Hematopoietic multipotent progenitor cell treated with erythropoietin and hydrocortisone succinate and interleukin-3 and kit ligand, for 17 days (in vitro differentiated cells): ENCODE results near the gene CBX1.
"Not testable (repeated sequence)": the region's sequence is repeated elsewhere in the genome, so short reads cannot be mapped to it uniquely, and the experiment has no call there.

Experiments
- DNase-seq: peaks from one replicate; pipeline ENCODE4 v3.0.0-alpha.2; 2015; ENCODE audit warnings: low spot score

CBX1 gene

GRCh38 chr17:48051706-48052486 lies 49.4 kb downstream of the CBX1 start:
- peak; percentile 46 for DNase-seq

GRCh38 chr17:48051283-48051682 lies 50.0 kb downstream of the CBX1 start:
- no peak for DNase-seq

GRCh38 chr17:48048384-48049126 lies 52.7 kb downstream of the CBX1 start:
- DNase-seq: peak; percentile 74

- peak; percentile 97 for DNase-seq
Observed at GRCh38 chr17:48047741-48048383, 53.4 kb downstream of the CBX1 start, which contains the start of gene NFE2L1. Gene NFE2L1, plus strand, starts transcription at chr17:48048359. Its CDS starts 2,760 bp downstream, at chr17:48051119.

- peak; percentile 38 for DNase-seq
Observed at GRCh38 chr17:48047113-48047740, 54.1 kb downstream of the CBX1 start.

GRCh38 chr17:48046296-48046695 lies 55.0 kb downstream of the CBX1 start:
- DNase-seq: no peak

- DNase-seq: no peak
Observed at GRCh38 chr17:48045316-48046001, 55.8 kb downstream of the CBX1 start.

- no peak for DNase-seq
Observed at GRCh38 chr17:48044851-48045250, 56.4 kb downstream of the CBX1 start.

- no peak for DNase-seq
Observed at GRCh38 chr17:48043176-48043575, 58.1 kb downstream of the CBX1 start.

- no peak for DNase-seq
Observed at GRCh38 chr17:48038687-48039086, 62.6 kb downstream of the CBX1 start.

- DNase-seq: no peak
Observed at GRCh38 chr17:48037838-48038323, 63.4 kb downstream of the CBX1 start.

GRCh38 chr17:48037036-48037837 lies 64.0 kb downstream of the CBX1 start, which contains the start of gene COPZ2:
Gene COPZ2, minus strand, starts transcription at chr17:48037797. Its CDS starts 20 bp downstream, at chr17:48037777.
- peak; percentile 31 for DNase-seq

- no peak for DNase-seq
Observed at GRCh38 chr17:48036693-48037035, 64.6 kb downstream of the CBX1 start.

GRCh38 chr17:48034734-48035133 lies 66.5 kb downstream of the CBX1 start:
- not testable (repeated sequence) for DNase-seq

- no peak for DNase-seq
Observed at GRCh38 chr17:48031966-48032365, 69.3 kb downstream of the CBX1 start.

- no peak for DNase-seq
Observed at GRCh38 chr17:48030531-48030930, 70.7 kb downstream of the CBX1 start.

- no peak for DNase-seq
Observed at GRCh38 chr17:48028736-48029135, 72.5 kb downstream of the CBX1 start.

- DNase-seq: no peak
Observed at GRCh38 chr17:48027322-48027981, 73.8 kb downstream of the CBX1 start.

GRCh38 chr17:48026502-48027321 lies 74.6 kb downstream of the CBX1 start:
- DNase-seq: peak; percentile 80
